DMS53 treated with DMSO at 0.1 percent for 48 hours (cell line): ENCODE data around the gene ZNF618.
A peak's percentile ranks its signal among the peaks of the same experiment; 100 is the strongest.

Experiments
- DNase-seq: peaks from one replicate; lab custom pipeline; 2025; ENCODE audit not compliant: unreplicated experiment; lab: John Stamatoyannopoulos, UW

Gene ZNF618

DNA sequence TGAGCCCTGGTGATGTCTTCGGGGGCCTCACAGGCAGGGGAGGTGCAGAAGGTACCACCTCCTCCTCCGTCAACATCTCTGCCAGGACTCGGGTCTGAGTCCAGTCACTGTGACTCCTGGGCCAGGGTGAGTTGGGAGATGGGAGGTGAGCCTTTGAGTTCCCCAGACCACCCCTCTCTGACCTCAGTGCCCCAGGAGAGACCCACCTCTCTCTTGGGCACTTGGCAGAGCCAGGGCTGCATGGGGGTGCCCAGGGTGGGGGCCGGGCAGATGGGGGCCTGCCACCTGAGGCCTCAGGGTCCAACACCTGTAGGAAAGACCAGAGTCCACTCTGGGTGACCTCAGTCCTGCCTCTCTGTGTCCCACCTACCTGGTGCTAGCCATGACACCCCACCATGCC is 216.2 kb downstream of the ZNF618 start:
- DNase-seq = no peak

DNA sequence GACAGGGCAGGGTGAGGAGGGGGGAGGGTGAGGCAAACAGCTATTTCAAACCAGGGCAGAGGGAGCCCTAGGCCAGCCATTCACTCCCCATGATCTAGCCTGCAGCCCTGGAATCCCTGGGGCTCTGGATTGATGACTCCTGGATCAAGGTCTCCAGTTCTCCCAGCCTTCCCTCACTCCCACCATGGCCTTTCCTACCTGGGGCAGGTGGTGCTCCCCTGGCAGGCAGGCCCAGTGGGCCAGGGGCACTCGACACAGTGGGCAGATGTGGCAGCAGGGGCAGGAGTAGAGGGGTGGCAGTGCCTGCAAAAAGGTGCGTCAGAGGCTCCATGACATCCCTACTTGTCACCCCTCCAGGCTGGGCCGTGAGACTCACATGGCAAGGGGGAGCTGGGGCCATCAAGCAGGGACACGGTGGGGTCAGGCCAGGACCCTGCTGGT is 216.9 kb downstream of the ZNF618 start:
- DNase-seq = no peak

DNA sequence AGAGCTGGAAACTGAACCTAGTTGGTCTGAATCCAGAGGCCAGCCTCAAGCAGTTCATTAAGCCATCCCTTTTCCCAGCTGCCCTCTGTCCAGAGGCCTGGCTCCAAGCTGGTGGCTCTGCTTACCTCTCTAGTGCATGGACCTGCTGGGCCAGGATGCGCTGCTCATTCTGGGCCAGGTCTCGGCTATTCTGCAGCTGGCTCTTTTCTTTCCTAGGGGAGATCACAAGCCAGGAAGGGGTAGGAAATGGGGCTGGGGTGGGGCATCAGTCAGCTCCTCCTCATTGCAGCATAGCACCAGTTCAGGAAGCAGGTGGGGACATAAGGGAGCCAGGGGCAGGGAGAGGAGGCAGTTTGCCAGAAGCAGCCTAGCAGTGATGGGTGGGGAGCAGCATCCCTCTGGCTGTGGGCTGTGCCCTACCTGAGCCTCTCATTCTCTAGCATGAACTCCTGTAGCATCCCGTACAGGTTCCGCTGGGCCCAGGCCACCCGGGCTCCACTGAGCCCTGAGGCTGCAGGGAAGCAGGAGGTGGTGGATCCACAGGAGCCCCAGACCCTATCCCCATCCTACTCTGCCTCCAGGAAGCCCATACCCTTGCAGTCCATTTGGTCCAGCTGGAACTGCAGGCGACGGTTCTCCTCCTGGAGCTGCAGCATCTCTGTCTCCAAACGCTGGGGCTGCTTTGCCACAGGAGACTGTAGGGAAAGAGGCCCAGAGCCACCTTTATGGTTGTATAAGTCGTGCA is 217.8 kb downstream of the ZNF618 start:
- no peak for DNase-seq

DNA sequence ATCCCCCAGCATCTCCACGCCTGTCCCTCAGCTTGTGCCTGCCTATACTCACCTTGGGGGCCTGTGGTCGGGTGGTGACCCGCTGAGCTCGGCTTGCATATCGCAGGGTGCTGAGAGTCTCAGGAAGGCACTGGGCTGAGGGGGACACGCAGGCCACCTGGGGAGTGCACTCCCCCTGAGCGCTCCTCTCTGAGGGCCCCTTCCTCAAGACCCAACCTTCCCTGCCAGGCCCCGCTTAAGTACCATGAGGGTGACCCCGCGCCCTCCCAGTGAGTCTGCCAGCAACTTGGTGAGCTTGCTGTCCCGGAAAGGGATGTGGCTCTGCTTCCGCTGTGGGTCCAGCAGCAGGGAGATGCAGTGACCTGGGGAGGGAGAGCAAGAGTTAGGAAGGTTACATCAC is 218.9 kb downstream of the ZNF618 start:
- no peak for DNase-seq

DNA sequence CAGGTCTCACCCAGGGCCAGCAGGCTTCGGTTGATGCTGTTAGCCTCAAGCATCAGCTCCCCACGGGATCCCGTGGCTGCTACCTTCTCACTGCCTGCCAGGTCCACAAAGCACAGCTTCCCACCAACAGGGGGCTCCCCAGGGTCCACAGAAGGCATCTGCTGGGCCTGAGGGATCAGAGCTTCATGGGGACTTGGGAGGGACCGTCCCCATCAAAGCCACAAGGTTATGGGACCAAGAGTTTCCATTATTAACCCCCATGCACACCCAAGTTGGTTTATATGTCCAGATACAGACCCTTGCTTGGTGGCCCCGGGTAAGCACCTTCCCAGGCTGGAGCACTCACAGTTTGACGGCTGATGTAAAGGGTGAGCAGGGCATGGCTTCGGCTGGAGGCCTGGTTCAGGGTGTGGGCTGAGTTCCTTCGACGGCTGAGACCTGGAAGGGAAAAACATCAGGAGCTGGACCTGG is 220.0 kb downstream of the ZNF618 start:
- DNase-seq = no peak

DNA sequence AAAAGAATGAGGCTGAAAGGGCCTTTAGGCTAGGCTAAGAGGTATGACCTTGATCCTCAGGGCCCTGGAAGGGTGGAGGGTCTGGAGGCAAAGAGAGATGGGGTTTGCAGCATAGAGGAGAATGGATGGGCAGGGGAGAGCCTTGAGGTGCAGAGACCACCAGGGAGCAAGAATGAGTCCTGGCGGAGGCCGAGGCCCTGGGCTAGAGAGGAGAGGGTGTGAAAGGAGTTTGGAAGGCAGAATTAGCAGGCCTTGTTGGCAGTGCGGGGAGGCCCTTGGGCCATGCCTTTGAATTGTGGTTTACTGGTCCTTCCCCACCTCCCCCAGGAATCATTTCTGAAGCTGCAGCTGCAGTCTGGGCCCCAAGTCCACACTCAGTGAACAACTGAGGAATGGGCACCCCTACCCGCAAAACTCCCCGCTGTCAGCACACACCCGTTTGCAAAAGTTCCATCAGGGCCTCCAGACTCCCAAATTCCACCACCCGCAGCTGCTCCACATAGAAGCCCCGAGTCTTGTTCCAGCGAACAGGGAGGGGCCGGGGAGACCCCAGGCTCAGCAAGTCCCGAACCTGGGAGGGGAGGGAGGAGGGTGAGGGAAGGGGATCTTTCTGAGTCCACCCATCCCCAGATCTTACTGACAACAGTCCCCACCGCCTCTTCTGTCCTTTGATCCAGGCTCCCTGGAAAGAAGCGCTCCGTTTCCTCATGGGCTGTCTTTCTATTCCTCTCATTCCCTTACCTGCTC is 220.9 kb downstream of the ZNF618 start:
- no peak for DNase-seq

DNA sequence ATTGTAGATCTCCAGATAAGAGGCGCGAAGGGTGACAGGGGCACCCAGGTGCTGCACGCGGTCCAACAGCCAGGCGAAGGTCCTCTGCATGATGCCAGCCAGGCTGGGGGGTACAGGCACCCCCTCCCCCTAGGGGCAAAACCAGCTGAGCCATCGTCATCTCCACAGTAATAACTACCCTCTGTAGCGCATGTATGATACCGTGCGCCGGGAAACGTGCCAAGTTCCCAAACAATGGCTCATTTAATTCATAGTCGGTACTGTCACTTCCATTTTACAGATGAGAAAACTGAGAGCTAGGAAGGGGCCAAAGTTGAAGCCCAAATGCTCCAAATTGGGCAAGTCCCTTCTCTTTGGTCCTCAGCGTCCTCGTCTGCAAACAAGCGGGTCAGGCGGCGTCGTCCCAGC is 221.5 kb downstream of the ZNF618 start:
- DNase-seq = no peak

DNA sequence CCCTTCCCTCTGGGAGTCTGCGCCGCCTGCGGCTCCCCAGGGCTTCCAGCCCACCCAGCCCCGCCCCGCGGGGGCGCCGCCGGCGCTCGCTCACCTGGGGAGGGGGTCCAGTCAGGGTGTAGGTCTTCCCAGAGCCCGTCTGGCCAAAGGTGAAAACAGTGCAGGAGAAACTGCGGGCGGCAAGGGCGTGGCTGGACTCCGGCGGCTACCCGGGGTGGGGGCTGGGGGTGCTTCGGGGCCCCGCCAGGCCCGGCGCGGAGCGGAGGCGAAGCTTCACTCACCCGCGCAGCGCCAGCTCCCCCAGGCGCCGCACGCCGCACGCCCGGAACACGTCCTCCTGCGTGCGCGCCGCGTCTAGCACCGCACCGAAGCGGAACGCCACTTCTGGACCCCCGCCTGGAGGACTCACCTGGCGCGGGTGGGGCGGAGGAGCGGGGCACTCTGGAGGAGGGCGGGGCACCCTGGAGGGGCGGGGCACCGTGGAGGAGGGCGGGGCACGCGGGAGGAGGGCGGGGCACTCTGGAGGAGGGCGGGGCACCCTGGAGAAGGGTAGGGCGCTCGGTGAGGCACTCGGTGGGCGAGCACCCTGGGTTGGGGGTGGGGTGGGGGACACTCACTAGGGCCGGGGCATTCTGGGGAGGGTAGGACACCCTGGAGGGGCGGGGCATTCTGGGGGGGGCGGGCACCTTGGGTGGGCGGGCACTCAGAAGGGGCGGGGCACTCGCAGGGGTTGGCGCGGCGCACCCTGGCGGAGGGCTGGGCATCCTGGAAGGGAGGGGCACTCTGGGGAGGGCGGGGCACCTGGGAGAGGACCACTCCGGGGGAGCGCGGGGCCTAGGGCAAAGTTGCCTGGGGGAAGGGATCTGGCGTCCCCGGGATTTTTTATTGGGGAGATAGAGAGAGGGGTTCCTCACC is 222.2 kb downstream of the ZNF618 start:
- DNase-seq = peak; percentile 13

DNA sequence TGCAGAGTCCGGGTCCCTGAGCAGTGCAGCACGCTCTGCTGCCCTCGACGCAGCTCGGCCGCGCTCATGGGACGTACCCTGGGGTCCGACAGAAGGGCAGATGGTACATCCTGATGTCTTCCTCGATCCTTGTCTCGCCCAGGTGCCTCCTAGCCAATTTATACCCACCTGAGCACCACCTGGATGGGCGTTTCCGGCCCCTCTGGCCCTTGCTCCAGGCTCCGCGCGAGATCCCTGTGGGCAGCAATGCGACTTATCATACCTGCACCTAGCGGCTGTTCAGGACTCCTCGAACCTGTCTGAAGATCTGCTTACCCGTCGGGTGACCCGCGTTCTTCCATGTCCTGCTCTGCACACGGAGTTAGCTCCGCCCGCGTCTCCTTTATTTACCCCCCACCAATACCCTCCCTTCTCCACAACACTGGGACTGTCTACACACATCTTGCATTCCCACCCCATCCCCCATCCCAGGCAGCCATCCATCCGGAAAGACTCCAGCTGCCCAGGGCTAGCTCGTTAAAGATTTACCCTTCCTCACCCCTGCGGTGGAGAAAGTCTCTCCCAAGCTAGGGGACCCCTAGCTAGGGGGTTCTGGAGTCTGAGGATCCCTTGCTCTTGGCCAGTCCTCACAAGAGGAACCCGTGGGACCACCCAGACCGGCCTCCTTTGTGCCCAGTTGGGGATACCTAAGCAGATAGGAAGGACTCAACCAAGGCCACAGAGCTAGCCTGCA is 223.0 kb downstream of the ZNF618 start, which contains the start of gene KIF12:
Gene KIF12 (minus strand): TSS at position 357 of the 733 bp plus-strand sequence. CDS start 16 bp downstream, at position 341.
- DNase-seq = peak; percentile 83

DNA sequence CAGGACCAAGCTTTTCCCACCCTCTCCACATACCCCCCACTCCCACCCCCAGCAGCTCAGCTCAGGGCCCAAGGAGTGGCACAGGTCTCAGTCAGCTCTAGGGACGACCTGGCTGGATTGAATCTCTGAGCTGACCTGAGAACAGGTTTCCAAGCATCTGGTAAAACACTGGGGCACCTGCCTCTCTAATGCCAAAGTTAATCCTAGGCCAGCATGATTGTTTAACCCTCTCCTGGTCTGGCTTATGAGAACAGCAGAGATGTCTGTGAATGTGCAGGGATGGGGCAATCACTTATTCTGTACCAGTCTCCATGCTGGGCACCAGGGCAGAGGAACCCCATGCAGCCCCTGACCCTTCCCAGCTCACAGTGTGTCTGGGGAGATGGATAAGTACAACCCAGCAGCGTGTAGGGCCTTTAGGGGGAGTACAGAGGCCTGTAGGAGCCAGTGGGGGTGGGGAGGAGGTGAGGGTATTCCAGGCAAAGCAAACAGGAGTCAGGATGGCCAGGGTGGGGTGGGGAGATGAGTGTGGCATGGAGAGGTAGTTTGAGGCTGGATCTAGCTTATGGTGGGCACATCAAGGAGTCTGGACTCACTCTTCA is 223.7 kb downstream of the ZNF618 start:
- DNase-seq = peak; percentile 70

DNA sequence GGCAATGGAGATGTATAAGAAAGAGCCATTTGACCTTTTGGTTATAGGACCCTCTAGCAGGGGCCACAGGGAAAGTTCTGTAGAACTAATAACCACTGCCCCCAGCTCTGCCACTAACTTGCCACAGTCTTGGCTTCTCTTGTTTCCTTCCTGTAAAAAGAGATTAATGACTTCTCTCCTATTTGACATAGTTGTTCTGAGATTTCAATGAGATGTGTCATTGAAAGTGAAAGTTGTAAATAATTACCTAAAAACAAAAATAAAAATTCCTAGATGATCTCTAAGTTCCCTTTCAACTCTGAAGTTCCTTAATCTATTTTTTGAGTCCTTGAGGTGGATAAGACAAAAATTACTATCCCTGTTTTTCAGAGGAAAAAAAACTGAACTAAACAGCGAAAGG is 224.4 kb downstream of the ZNF618 start:
- DNase-seq = no peak

DNA sequence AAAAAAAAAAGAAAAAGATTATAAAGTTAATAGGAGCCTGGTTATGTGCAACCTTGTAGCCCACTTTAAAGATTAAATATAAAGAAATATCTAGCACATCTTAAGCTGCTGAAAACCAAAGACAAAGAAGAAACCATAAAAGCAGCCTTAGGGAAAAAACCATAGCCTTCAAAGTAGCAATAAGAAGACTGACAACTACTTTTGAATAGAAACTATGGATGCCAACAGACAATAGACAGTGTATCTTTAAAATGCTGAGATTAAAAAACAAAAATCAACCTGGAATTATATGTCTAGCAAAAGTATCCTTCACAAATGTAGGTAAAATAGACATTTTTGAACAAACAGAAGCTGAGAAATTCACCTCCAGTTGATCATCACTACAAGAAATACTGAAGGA is 226.4 kb downstream of the ZNF618 start:
- no peak for DNase-seq

DNA sequence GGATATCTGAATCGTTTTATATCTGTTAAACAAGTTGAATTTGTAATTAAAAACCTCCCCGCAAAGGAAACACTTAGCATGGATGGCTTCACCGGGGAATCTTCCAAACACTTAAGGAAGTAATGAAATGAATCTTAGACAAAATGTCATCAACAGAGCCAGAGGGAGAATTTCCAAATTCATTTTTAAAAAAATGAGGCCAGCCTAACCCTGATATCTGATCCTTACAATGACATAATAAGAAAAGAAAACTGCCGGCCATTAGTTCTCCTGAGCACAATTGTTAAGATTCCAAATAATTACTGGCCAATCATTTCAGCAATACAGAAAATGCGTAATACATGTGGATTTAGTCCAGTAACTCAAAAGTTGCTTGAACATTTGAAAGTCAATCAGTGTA is 229.1 kb downstream of the ZNF618 start:
- DNase-seq = no peak
